GM18517 (cell line): ENCODE measurements around the gene IFT52.

ENCODE experiments used
- ATAC-seq: cut with Tn5 transposase; IDR thresholded peaks from one replicate; pipeline ENCODE4 v1.9.1; 2021; ENCODE audit warnings: mild to moderate bottlenecking, moderate library complexity; ENCODE audit not compliant: unreplicated experiment

Gene IFT52, protein sequence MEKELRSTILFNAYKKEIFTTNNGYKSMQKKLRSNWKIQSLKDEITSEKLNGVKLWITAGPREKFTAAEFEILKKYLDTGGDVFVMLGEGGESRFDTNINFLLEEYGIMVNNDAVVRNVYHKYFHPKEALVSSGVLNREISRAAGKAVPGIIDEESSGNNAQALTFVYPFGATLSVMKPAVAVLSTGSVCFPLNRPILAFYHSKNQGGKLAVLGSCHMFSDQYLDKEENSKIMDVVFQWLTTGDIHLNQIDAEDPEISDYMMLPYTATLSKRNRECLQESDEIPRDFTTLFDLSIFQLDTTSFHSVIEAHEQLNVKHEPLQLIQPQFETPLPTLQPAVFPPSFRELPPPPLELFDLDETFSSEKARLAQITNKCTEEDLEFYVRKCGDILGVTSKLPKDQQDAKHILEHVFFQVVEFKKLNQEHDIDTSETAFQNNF

DNA sequence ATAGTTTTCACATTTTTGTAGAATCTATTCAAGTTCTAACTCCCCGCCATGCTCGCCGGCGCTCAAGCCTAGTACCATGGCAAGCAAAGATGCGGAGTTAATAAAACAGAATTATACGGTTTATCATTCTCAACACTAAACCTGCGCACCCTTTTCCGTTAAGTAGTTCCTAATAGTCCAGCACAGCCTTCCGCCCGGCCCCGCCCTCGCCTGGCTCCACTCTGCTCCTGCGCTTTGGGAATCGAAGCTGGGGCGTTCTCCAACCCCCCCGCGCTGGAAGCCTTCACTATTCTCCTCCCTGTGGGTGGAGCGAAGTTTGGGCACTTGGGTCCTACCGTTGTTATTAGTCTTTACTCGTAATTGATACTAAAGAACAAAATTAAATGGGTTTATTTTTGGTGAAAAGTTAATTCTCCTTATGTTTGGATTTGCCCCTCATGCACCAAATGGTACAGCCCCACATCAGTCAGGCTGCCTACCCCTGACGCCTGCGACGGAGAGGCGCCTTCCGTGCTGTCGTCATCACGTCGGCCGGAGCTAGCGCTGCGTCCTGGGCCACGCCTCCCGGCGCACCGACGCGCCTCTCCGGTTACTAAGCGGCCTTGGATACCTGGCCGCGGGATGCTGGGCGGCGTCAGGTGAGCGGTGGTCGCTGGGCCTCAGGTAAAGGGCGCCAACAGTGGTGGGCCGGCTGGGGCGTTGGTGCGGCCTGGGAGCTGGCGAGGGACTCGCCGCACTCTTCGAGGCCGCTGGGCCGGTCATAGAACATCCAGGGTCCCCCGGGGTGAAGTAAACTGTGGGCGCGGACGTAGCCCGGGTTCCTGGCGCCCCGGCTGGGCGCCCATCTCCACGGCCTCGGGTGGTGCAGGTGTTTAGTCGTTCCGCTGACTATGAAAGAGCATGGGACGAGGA is at the start of gene IFT52:
Gene IFT52 (plus strand): TSS at position 546 of the 912 bp plus-strand sequence. CDS start 3,762 bp downstream, outside the sequence.
- peak; percentile 93 for ATAC-seq

DNA sequence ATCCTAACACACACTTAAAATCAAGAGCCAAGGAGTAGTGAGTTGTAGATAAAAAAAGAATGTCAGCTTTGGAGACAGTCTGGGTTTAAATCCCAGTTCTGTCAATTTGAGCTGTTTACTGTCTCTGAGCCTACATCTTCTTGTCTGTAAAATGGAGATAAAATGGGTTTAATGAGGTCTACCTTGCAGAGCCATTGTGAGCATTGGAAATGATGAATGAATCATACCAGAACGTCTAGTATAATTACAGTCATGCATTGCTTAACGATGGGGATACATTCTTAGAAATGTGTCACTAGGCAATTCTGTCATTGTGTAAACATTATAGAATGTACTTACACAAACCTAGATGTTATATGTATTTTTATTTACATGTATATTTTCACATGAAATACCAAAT is 49.5 kb upstream of the IFT52 start:
- ATAC-seq, result no peak

DNA sequence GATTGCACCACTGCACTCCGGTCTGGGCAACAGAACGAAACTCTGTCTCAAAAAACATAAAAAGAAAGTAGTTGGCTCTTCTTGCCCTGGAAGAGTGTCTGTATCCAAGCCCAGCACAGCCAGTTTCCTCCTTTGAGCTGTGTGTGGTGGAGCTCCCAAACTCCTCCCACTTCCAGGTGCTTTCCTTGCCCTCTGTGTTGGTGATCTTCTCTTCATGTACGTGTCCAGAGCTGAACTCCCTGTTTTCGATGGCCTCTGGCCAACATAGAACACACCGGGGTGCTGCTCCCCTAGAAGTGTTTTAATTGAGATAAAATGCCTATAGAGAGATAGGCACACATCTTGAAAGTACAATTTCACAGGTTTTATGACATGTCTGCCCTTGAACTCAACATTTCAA is 48.6 kb upstream of the IFT52 start:
- ATAC-seq, result no peak

DNA sequence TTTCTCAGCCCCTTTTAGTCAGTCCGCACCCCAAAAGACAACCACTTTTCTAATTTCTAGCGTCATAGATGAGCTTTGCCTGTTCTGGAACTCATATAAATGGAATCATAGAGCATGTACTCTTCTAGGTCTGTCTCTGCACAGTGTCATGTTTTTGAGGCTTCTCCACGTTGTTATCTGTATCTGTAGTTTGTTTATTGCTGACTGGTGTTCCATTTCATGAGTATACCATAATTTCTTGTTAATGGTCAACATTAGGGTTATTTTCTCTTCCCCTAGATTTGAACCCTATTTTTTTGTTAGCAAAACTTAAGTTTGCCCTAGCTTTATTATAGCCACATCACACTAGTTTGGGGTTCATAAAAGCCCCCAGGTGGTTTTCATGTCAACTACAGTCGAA is 48.1 kb upstream of the IFT52 start:
- ATAC-seq, result no peak

DNA sequence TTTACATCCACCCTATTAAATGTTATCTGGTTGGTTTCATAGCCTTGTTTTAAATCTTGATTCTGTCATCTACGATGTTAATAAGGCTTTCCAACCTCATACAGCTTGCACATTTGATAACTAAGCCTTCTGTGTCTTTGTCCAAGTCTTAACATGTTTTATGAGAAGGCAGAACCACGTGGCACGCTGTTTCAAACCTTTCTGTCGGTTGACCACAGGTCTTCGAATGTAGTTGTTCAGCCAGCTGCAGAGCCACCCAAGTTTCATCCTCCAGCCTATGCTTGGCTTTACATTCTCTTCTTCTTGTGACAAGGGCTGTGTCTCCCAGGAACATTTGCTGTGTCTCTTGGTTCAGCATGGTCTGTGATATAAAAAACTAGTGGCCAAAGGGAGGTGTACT is 47.6 kb upstream of the IFT52 start:
- ATAC-seq, result no peak

DNA sequence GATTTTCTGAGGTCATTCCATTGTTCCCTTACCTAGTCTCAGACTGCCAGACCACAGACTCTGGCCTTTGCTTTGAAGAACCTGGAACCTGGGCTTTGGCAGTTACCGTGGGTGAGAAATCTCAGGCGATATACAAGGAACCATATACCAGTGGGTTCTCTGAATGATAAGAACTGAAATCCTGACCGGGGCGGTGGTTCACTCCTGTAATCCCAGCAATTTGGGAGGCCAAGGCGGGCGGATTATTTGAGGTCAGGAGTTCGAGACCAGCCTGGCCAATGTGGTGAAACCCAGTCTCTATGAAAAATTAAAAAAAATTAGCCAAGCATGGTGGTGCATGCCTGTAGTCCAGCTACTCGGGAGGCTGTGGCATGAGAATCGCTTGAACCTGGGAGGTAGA is 46.2 kb upstream of the IFT52 start:
- no peak for ATAC-seq

DNA sequence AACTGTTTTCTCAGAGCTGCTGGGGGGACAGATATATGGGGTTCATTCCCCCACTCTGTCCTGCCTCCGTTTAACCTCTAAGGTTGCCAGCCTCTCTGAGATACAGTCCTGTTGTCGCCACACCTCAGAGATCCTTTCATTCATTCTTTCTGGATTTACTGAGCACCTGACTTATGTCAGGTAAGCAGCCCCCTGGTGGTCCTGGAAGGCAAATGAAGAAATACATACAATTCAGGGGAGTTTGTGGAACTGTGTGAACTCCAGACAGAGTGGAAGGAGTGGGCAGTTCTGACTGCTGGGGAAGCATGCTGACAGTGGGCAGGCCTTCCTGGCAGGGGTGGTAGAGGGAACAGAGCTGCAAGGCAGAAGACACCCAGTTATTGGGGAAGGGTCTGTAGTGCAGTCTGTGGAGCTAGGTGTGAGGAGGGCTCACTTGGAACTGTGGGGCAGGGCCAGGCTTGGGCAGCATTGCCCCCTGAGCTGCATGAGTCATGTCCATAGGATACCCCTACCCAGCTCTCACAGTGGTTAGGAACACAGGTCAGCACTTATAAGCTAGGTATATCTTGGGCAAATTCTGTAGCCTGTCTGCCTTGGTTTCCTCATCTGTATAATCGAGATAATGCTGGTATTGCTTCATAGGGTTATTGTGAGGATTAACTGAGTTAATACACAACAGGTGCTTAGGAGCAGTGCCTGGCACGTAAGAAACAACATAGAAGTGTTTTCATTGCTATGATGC is 44.7 kb upstream of the IFT52 start:
- ATAC-seq, result no peak

DNA sequence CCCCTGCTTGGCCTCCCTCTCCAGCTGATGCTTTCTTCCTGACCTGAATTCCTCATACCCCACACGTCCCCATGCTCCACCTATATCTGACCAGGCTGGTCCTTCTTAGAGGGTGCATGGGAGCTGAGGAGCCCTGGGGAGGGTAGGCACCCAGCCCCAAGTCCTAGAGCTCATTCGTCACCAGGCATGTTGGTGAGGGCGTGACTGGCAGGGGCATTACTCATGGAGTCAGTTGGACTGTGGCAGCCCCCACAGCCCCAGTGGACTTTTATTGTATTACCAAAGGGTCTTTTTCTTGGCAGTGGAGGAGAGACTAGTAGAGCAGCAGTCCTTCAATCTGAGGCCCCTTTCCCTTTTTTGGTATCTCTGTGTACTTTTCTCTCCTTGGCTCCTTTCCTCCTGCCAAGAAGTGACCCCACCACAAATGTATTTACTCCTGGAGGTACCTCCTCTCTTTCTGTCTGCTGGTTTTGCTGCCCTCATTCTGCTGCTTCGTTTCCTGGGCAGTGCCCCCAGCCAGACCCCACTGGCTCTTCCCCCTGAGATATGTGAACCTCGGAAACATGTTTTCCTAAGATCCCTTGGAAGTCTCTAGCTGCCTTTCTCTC is 42.4 kb upstream of the IFT52 start:
- no peak for ATAC-seq

DNA sequence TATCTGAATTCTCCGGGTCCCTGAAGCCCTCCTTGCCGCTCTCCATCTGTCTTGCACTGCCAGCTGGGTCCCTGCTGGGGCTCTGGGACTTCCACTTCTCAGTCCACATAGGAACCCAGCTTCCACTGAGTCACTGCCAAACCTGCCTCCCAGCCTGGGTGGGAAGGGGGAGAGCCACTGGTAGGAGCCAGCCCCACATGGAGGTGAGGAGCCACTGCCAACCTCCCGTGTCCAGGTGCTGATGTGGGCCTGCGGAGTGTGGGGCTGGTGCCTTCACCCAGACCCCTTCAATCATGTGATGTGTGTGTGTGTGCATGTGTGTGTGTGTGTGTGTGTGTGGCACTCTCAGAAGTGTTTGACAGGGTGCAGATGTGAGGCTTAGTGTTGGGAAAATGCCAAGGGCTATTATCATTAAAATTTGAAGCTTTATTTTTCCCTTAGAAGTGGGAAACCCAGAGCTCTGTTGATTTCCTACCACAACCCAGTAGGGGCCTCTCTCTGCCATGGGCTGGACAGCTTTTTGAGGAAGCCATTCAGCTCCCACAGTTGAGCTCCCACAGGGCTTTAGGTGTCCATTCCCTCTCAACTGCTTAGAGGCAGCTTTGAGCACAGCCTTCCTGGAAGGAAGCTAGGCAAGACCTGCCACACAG is 41.2 kb upstream of the IFT52 start:
- no peak for ATAC-seq

DNA sequence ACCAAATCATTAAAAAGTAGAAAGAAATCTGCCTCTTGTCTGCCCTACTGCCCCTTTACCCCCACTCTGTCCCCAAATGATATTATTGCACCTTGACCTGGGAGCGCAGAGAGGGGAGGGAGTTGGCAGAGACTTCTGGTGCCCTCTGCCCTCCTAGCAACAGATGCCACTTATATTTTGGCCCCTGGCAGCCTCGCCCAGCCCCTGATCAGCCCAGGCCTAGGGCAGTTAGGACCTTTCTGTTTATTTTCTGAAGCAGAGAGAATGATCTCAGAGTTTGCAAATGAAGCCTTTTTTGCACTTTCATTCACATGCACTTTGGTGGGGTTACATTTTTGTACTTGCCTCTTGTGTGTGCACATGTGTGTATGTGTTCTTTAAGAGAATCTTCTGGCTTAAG is 40.3 kb upstream of the IFT52 start:
- no peak for ATAC-seq

DNA sequence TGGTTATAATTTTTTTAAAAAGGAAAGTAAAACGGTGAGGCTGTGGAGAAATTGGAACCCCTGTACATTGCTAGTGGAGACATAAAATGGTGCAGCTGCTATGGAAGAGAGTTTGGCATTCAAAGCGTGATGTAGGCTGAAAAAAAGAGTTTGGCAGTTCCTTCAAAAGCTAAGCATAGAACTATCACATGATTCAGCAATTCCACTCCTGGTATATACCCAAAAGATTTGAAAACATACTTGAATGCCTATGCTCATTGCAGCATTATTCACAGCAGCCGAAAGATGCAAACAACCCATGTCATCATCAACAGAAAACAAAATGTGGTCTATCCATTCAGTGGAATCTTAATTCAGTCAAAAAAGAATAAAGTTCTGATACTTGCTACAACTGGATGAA is 36.4 kb upstream of the IFT52 start:
- no peak for ATAC-seq

DNA sequence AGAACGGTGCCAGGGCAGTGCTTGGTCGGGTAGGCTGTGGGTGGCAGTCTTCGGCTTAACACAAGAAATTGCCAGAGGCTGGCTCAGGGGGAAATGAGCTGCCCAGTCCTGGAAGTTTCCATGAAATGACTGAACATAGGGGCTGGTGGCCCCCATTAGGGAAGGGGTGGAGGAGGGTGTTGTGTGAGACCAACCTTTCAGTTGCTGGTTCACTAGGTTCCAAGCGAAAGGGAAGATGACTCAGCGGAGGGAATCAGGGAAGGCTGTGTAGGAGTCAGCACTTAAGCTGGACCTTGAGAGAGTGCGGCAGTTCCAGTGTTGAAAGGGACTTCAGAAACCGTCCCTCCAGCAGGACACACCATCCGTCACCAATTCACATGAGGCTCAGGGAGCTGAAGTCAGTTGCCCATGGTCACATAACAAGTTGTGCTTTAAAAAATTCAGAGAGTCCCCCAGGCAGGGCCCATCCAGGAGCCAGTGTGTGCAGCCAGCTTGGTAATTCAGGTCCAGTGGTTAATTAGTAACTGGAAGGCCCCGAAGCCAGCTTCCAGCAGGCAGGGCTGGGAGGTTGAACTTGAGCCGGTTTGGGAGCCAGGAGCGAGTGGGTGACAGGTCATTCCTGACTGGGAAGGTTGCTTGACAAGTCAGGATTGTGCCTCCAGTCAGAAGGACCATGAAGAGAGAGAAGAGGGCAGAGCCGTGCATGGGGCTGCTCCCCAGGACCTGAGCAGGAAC is 32.2 kb upstream of the IFT52 start, which contains the start of gene SGK2:
Gene SGK2 (plus strand): TSS at position 616 of the 735 bp plus-strand sequence. CDS start 7,469 bp downstream, outside the sequence.
- ATAC-seq, result no peak

DNA sequence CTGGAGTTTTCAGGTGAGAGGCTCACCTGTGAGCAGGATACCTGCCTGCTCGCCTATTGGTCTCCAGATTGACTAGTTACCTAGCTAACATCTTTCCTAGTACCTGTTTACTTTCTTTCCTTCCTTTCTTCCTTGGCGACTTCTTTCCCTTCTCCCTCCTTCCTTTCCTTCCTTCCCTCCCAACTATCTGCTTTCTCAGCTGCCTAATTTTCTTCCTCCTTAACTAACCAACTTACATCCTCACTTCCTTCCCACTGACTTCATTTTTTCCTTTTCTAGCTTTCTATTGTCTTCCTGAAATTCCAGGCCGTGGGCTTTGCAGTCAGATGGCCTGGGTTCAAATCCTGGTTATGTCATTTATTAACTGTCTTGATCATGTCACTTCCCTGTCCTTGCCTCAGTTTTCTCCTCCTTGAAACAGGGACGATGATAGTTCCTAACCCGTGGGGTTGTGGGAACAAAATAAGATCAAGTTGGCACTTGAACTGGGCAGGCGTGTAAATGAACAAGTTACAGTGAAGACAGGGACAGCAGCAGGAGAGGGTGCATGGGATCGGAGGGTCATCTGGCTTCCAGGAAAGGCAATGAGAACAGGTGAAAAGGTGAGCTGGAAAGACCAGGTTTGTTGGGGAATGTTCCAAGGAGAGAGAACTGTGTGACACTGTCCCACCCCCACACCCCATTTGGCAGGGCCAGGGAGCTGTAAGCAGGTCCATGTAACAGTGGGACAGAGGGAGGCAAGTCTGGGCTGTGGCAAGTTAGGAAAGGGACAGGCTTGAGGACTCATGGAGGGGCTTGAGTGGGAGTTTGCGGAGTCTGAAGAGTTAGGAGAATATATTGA is 31.4 kb upstream of the IFT52 start:
- no peak for ATAC-seq

DNA sequence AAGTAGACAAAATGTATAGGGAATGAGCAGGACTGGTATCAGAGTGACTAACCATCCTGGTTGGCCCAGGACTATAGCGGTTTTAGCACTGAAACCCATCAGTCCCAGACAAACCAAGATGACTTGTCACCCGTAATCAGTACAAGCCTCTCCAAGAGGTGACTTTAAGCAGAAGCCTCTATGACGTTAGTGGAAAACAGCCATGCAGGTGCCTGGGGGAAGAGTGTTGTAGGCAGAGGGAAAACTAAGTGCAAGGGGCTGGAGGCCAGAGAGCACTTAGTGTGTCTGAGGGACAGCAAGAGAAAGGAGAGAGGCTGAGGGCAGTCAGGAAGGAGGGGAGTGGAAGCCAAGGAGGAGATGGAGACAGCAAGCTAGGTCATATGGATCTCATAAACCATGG is 29.8 kb upstream of the IFT52 start:
- ATAC-seq, result no peak

DNA sequence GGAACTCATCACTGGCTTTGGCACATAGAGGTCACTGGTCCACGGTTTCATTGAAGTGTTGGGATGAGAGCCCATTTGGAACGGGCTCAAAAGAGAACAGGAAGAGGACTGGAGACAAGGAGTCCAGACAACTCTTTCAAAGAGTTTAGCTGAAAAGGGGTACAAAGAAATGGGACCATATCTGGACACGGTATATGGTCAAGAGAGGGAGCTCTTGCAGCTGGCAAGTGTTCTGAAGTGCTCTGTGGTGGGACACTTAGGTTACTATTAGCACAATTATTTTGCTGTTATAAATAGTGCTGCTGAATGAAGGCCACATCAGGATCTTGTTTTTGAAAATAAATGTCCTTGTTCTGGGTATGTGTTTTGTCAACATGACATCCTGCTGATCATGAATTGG is 27.3 kb upstream of the IFT52 start:
- no peak for ATAC-seq

DNA sequence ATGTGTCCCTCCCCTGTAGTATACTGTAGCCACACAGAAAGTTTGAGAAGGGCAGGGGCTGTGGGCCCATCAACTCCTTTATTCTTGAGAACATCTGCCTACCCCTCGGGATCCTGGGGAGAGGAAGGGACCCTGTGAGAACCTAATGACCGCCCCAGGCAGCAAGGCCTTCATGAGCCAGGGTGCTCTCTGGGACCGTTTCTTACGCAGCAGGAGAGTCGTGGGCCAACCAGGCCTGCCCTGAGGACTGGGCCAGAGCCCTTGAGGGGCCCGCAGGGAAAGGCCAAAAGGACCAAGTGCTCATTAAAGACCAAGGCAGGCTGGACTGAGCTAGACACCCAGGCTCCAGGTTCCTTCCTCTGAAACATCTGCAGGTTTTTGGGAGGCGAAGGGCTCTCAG is 26.7 kb upstream of the IFT52 start:
- no peak for ATAC-seq

DNA sequence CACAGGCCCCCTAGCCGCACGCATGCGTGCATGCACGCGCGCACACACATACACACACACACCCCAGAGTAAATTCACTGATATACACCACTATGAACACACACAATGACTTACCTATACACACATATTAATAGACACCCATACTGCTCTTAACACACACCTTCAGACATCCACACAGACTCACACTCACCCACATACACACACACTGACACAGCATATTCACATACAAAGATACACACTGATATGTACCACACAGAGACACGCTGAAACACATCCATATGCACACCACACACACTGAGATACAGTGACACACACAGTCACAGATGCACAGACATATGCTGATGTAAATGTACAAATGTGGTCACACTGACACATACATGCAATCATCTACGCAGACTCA is 26.3 kb upstream of the IFT52 start:
- no peak for ATAC-seq

DNA sequence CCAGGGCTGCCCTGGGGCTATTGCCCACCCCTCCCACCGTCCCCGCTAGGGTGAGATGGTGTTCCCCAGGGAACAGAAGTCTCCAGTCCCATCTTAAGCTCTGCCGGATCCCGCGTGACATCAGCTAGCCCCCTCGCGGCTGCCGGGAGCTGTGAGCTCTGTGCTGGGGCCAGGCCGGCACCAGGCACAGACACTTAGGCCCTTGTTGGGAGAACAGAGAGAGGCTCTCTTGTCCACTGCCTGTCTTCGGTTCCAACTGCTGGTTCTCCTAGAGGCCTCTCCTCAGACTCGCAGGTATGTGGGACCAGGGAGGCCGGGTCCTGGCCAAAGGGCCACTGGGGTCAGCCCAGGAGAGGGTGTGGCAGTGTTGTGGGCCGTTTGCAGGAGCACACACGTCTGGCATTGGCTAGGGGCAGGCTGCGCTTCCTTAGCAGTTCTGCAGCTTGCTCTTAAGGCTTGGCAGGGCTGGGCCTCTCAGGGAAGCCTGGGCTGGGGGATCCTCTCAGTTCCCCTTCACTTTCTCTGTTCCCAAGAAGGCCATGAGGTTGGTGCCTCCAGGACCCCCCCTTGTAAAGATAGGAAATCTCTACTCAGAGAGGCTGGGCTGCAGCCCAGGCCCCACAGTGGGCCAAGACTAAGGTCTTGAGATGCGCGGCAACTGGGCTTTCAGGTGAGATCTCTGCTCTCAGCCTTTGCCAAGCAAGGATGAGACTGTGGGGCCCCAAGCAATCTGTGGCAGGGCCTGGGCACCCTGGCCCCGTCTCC is 25.6 kb upstream of the IFT52 start:
- ATAC-seq, result no peak
